HepG2 (cell line): ENCODE data around the gene SPINK8. TPM values are rescaled to one million over a fixed set of nuclear protein-coding genes. Genes with fewer than 3 reads are reported as not detected.

ENCODE experiments used
- ATAC-seq: fragments of 200-7000 bp; cut with Tn5 transposase; 3 replicates; pipeline ENCODE4 v1.9.1; 2020; ENCODE audit warnings: mild to moderate bottlenecking, moderate library complexity
- BruUV-seq: library from RNA; stranded (reverse); fragments of 400-500 nt; replicated peaks from 2 replicates; lab custom pipeline; 2021; lab: Mats Ljungman, UMichigan
- CTCF ChIA-PET: fragments of 300-600 bp; formaldehyde crosslinking; extraction: SDS; loops from one replicate; lab custom pipeline; 2021; ENCODE audit warnings: low total read pairs, inconsistent platforms, low intra/inter-chr PET ratio; lab: Yijun Ruan, JAX
- POLR2A ChIA-PET: fragments of 350-600 bp; sonication (Branson Sonifier 250); formaldehyde crosslinking; loops from one replicate; lab custom pipeline; 2020; ENCODE audit warnings: antibody characterized with exemption, inconsistent platforms; lab: Yijun Ruan, JAX
- DNase-seq: peaks from one replicate; pipeline ENCODE4 v3.0.0-alpha.2; 2015; ENCODE audit warnings: low spot score
- FAIRE-seq: peaks from 3 replicates; lab custom pipeline; 2011; peaks lifted over from hg19 to GRCh38; lab: Jason Lieb, UNC
- H2AFZ ChIP-seq: one replicate; pipeline ENCODE4 v1.6.1; 2011; ENCODE audit warnings: low read length, inconsistent platforms
- H3K27ac ChIP-seq: fragments of 300-600 bp; 3 replicates; pipeline ENCODE4 v1.8.0; 2011; ENCODE audit warnings: mixed run types, mild to moderate bottlenecking, mixed read lengths, low read length, inconsistent platforms; ENCODE audit not compliant: insufficient read depth; ENCODE audit errors: extremely low read length
- H3K27me3 ChIP-seq, 2 experiments: fragments of 200-600 bp in 1 of 2; 2 replicates in 1 of 2; 3 replicates in 1 of 2; pipeline versions ENCODE4 v1.6.0 to v1.8.0; 2011; ENCODE audit warnings: low read length in 2 of 2, mild to moderate bottlenecking in 2 of 2, moderate library complexity in 2 of 2, inconsistent platforms in 1 of 2; ENCODE audit not compliant: insufficient read depth in 2 of 2, control insufficient read depth in 1 of 2
- H3K36me3 ChIP-seq, 2 experiments: fragments of 200-600 bp in 1 of 2; replicated peaks in 1 of 2; 2 replicates in 1 of 2; 3 replicates in 1 of 2; pipeline versions ENCODE4 v1.5.1 to v1.8.0; 2011; ENCODE audit warnings: low read length in 2 of 2, inconsistent platforms in 1 of 2; ENCODE audit not compliant: insufficient read depth in 2 of 2, control insufficient read depth in 1 of 2
- H3K4me1 ChIP-seq: 2 replicates; pipeline ENCODE4 v1.5.1; 2012; ENCODE audit warnings: low read length, inconsistent platforms; ENCODE audit not compliant: insufficient read depth
- H3K4me2 ChIP-seq: 2 replicates; pipeline ENCODE4 v1.6.0; 2011; ENCODE audit warnings: low read depth, low read length, inconsistent platforms
- H3K4me3 ChIP-seq, 3 experiments: fragments of 200-600 bp in 1 of 3; sonication (generic), shearing (Covaris generic) in 1 of 3; replicated peaks in 1 of 3; 2 replicates each; pipeline ENCODE4 v1.5.1; 2011 to 2016; ENCODE audit warnings: low read length in 3 of 3, inconsistent platforms in 2 of 3, low read depth in 2 of 3, mild to moderate bottlenecking in 2 of 3, control low read depth in 1 of 3, mixed read lengths in 1 of 3; ENCODE audit not compliant: insufficient read depth in 1 of 3
- H3K79me2 ChIP-seq: one replicate; pipeline ENCODE4 v1.6.1; 2011; ENCODE audit warnings: low read length, inconsistent platforms; ENCODE audit not compliant: insufficient read depth
- H3K9ac ChIP-seq: 2 replicates; pipeline ENCODE4 v1.6.0; 2011; ENCODE audit warnings: mild to moderate bottlenecking, low read depth, low read length, inconsistent platforms; ENCODE audit not compliant: insufficient read depth
- H3K9me3 ChIP-seq: 2 replicates; pipeline ENCODE4 v1.5.1; 2012; ENCODE audit warnings: mild to moderate bottlenecking, low read length
- H4K20me1 ChIP-seq: 2 replicates; pipeline ENCODE4 v1.6.0; 2011; ENCODE audit warnings: inconsistent platforms, mild to moderate bottlenecking, low read length, moderate library complexity; ENCODE audit not compliant: insufficient read depth
- AGO1 ChIP-seq: fragments of 200-400 bp; formaldehyde crosslinking; IDR thresholded peaks from 2 replicates; pipeline ENCODE4 v1.6.1; 2017; ENCODE audit warnings: mild to moderate bottlenecking, low read depth, low read length, moderate library complexity; ENCODE audit not compliant: poor library complexity, severe bottlenecking
- ELK4 ChIP-seq: sonication (generic); formaldehyde crosslinking; IDR thresholded peaks from 2 replicates; pipeline ENCODE4 v1.9.0; 2021; ENCODE audit warnings: missing genetic modification reagents, borderline replicate concordance
- HMGXB4 ChIP-seq, 2 experiments: sonication (generic) in 1 of 2; formaldehyde crosslinking in 1 of 2; IDR thresholded peaks; 2 replicates each; pipeline versions ENCODE4 v1.4.0 to v1.6.1; 2018 to 2020; ENCODE audit warnings: missing genetic modification reagents in 2 of 2, borderline replicate concordance in 1 of 2, low read depth in 1 of 2, mild to moderate bottlenecking in 1 of 2, missing biosample characterization in 1 of 2
- MAFF ChIP-seq: IDR thresholded peaks from 2 replicates; pipeline ENCODE4 v1.6.1; 2011; ENCODE audit warnings: low read depth, low read length, improper control_type of control experiment
- MAFK ChIP-seq, 2 experiments: IDR thresholded peaks in 1 of 2; conservative IDR thresholded peaks in 1 of 2; 2 replicates each; pipeline ENCODE4 v1.6.1; 2011; ENCODE audit warnings: improper control_type of control experiment in 2 of 2, low read length in 2 of 2
- MAX ChIP-seq: IDR thresholded peaks from 2 replicates; pipeline ENCODE4 v1.6.1; 2012; ENCODE audit warnings: inconsistent platforms
- RBM39 ChIP-seq: fragments of 200-400 bp; formaldehyde crosslinking; IDR thresholded peaks from one replicate; pipeline ENCODE4 v1.6.1; 2018; ENCODE audit warnings: antibody characterized with exemption, mild to moderate bottlenecking, low read depth, low read length; ENCODE audit not compliant: poor library complexity, severe bottlenecking
- ZFP41 ChIP-seq: sonication (generic); formaldehyde crosslinking; IDR thresholded peaks from 2 replicates; pipeline ENCODE4 v1.4.0; 2020; ENCODE audit warnings: mild to moderate bottlenecking, missing genetic modification reagents, borderline replicate concordance
- ZFP82 ChIP-seq: sonication (generic); formaldehyde crosslinking; IDR thresholded peaks from 2 replicates; pipeline ENCODE4 v1.5.1; 2020; ENCODE audit warnings: mild to moderate bottlenecking, missing genetic modification reagents, borderline replicate concordance
- ZKSCAN1 ChIP-seq: fragments of 150-350 bp; IDR thresholded peaks from 2 replicates; pipeline ENCODE4 v1.6.1; 2014; ENCODE audit warnings: low read length
- ZNF205 ChIP-seq: IDR thresholded peaks from 2 replicates; pipeline ENCODE4 v1.6.1; 2018; ENCODE audit warnings: missing biosample characterization, missing genetic modification reagents
- ZNF317 ChIP-seq: sonication (generic); formaldehyde crosslinking; IDR thresholded peaks from 2 replicates; pipeline ENCODE4 v1.5.0; 2020; ENCODE audit warnings: mild to moderate bottlenecking, missing genetic modification reagents
- ZNF331 ChIP-seq: sonication (generic); formaldehyde crosslinking; IDR thresholded peaks from 2 replicates; pipeline ENCODE4 v1.4.0; 2020; ENCODE audit warnings: missing genetic modification reagents
- ZNF652 ChIP-seq: IDR thresholded peaks from 2 replicates; pipeline ENCODE4 v1.6.1; 2016; ENCODE audit warnings: low read depth, borderline replicate concordance
- ZSCAN9 ChIP-seq: IDR thresholded peaks from 2 replicates; pipeline ENCODE4 v1.6.1; 2016; ENCODE audit warnings: borderline replicate concordance
- WGBS: methylation state at CpG from one replicate; pipeline ENCODE4 v1.1.6; 2017; ENCODE audit warnings: low lambda C conversion rate; 5-methylcytosine and 5-hydroxymethylcytosine counted together
- in situ Hi-C: cut with HindIII; loops from 2 replicates; pipeline ENCODE4 v1.10.0; 2017; ENCODE audit warnings: low pct_unique_long_range_greater_than_20kb; ENCODE audit not compliant: extremely low pct_ligation_motif_present
- intact Hi-C: fragments of 100-400 bp; cut with micrococcal nuclease; formaldehyde crosslinking; loops from one replicate; pipeline ENCODE4 v1.10.0; 2022; ENCODE audit not compliant: unreplicated experiment
- polyA plus RNA-seq, 8 experiments: library from polyadenylated mRNA; depleted of rRNA in 3 of 8; stranded (reverse) in 7 of 8; unstranded in 1 of 8; fragments of >200 nt; fragmentation: Illumina TruSeq in 4 of 8; extraction: Trizol in 4 of 8; gene quantifications; 2 replicates each; pipeline versions ENCODE4 v1.2.1 to v1.2.3, GENCODE V29; 2011 to 2016; ENCODE audit warnings: low read depth in 4 of 8, missing spikeins in 1 of 8, mixed read lengths in 1 of 8; ENCODE audit not compliant: insufficient read depth in 1 of 8
- total RNA-seq, 5 experiments: library from RNA; depleted of rRNA; stranded (reverse); fragments of >200 nt; fragmentation: Illumina TruSeq; extraction: Trizol; gene quantifications; 2 replicates each; pipeline ENCODE4 v1.2.3, GENCODE V29; 2016; ENCODE audit warnings: low read depth in 1 of 5
- TF ChIP-seq, protein P1 (sequence below): sonication (generic); formaldehyde crosslinking; IDR thresholded peaks from 2 replicates; pipeline ENCODE4 v1.4.0; 2020; ENCODE audit warnings: missing genetic modification reagents; ENCODE audit errors: not compliant biosample characterization

SPINK8 gene
- total and polyA plus RNA-seq, 2 of the 13 experiments (the other 11 are each of a cell fraction or from before 2014, with no cell fraction given), result not detected

DNA sequence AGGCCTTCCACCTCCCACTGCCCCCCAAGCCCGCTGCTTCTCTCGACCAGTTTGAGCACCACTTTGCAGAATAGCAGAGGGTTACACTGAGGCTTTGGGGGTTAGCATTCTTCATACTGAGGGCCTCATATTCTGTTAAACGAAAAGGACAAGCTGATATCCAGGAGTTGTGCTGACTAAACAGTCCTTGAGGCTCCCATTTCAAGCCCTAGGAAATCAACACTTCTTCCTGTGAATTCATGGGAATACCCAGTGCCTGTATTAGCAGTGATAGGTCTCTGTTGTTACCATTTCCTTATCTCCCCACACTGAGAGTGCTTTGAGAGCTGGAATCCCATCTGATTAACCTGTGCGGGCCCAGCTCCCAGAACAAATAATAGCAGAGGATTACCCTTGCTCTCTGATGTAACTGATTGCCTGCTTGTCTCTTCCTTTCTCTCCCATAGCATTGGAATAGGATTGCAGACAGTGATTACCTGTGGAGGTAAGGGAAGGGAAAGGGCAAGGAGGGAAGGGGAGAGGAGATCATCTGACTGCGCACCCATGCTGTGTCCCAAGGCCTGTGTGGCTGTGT, 39.5 kb upstream of the SPINK8 start:
- Histone ChIP-seq H3K36me3 (no peaks in the 10 kb centered on the region), H3K9ac (no peak overlapping the region), H3K79me2 (no peaks in the 10 kb centered on the region), H2AFZ (no peak overlapping the region), H3K4me3 (no peak overlapping the region), H3K9me3 (no peaks in the 10 kb centered on the region), H3K4me1 (peaks cover 9% of the 10 kb centered on the region; the same call in 1 of the 2 replicates), H4K20me1 (no peaks in the 10 kb centered on the region), H3K27me3 (peaks cover 0 to 26% of the 10 kb centered on the region in 2 experiments; a peak in 2 of 5 replicates), H3K4me2 (peak overlapping the region; percentile 20; the same call in 1 of the 2 replicates), H3K27ac (no peak overlapping the region)
- DNase-seq, result peak; percentile 12
- no peak for FAIRE-seq
- ChIA-PET CTCF (no interaction called here), POLR2A (no interaction called here)
- 41% methylated on average over 4 of the region's 5 CpGs for WGBS
- ATAC-seq, result peak; percentile 55
- no peak for TF ChIP-seq ZSCAN9 (CRISPR knock-in tag)
- no peak for TF ChIP-seq HMGXB4 (CRISPR knock-in tag; IDR thresholded peaks at IDR 0.05; ENCODE audit: borderline replicate concordance in 1 of 2, low read depth in 1 of 2)
- TF ChIP-seq AGO1, result no peak
- TF ChIP-seq ZNF205 (CRISPR knock-in tag), result no peak
- TF ChIP-seq MAX, result no peak
- TF ChIP-seq ZNF317 (CRISPR knock-in tag), result no peak
- TF ChIP-seq ZFP82 (CRISPR knock-in tag), result no peak
- no peak for TF ChIP-seq ZFP41 (CRISPR knock-in tag)
- TF ChIP-seq ELK4 (CRISPR knock-in tag), result no peak
- TF ChIP-seq ZKSCAN1, result no peak
- TF ChIP-seq ZNF652 (CRISPR knock-in tag), result peak; percentile 68; the same call in 1 of the 2 replicates
- TF ChIP-seq, protein P1, sequence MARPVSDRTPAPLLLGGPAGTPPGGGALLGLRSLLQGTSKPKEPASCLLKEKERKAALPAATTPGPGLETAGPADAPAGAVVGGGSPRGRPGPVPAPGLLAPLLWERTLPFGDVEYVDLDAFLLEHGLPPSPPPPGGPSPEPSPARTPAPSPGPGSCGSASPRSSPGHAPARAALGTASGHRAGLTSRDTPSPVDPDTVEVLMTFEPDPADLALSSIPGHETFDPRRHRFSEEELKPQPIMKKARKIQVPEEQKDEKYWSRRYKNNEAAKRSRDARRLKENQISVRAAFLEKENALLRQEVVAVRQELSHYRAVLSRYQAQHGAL (CRISPR knock-in tag), result no peak
- peak; percentile 13; the same call in 1 of the 2 replicates for TF ChIP-seq MAFF
- TF ChIP-seq ZNF331 (CRISPR knock-in tag), result no peak
- TF ChIP-seq RBM39, result no peak
- peak; percentile 46 to 62 for TF ChIP-seq MAFK (conservative IDR thresholded peaks at IDR 0.05 in 1 of 2, IDR thresholded peaks at IDR 0.05 in 1 of 2; ENCODE audit: low read length in 2 of 2)
- BruUV-seq, result no TSS peak
- in situ Hi-C loops, result no loop called here
- intact Hi-C loops, result no loop called here
